HG02852 (cell line): ENCODE data around the gene ERO1A.
"Not testable (repeated sequence)": the region's sequence is repeated elsewhere in the genome, so short reads cannot be mapped to it uniquely, and the experiment has no call there.

Source experiments
- ATAC-seq: cut with Tn5 transposase; IDR thresholded peaks from one replicate; pipeline ENCODE4 v1.9.1; 2021; ENCODE audit warnings: mild to moderate bottlenecking, moderate library complexity; ENCODE audit not compliant: unreplicated experiment

The ERO1A gene

DNA sequence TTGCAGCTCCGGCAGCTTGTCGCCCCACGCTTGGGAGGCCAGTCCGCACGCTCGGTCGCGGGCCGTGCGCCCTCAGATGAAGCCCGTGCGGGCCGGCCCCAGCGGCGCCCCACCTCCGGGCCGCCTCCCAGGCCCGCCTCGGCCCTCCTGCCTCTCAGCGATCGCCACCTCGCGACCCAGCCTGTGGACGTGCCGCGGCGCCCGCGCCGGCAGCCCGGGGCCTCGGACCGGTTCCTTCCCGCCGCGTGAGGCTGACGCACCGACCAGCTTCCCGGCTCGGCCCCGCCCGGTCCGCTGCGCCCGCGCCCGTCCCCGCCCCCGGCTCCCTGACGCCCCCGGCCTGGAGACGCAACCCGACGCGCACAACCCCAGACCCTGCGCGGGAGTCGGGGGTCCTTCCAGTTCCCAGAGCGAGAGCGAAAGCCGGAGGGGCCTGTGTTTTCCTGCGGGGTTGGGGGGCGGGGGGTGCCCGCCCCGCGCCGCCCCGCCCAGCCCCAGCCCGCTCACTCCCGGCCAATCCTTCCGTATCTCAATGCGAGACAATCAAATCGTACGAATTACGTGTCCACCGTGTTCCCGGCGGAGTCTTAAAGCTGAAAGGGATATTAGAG lies at the start of gene ERO1A:
Gene ERO1A, minus strand, starts transcription at position 78 of the 611 bp plus-strand sequence. Its CDS starts 77 bp downstream, at position 1.
- peak; percentile 63 for ATAC-seq

DNA sequence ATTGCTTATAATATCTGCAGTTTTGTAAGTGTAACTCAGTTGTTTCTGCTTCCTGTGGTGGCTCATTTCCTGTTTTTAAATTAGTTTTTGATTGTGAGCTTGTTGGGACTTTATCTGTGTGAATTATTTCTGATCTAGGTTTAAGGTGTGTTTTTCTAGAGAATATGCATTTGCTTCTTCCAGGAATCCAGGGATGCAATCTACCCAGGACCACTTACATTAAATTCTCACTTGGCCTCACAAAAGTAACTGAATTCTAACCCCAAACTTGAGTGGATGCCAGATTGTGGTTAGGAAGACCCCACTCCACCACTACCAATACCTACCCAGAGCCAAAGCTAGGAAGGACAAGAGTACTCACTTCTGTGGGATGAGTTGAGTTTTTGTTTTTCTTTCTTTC lies 46.5 kb upstream of the ERO1A start:
- ATAC-seq = no peak

GRCh38 chr14:52740751-52741150 lies 45.4 kb upstream of the ERO1A start:
- no peak for ATAC-seq

DNA sequence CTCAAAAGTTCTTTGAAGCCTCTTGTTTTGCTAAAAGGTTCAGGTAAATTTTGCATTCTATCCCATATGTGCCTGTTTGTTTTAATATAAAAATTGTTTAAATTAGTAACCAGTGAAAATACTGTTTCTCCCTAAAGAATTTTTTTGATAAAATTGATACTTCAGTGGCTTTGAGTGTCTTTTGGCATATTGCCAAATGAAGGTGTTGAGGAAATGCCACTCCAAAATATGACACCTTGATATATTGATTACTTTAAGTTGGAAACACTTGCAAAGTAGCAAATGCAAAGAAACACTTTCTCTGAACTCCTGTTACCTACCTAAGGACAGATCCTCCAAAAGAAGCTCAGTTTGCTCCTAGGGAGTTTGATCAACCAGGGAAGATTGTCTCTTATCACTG lies 43.1 kb upstream of the ERO1A start:
- ATAC-seq = no peak

- no peak for ATAC-seq
These were observed 40.6 kb upstream of the ERO1A start for GRCh38 chr14:52735921-52736489.

DNA sequence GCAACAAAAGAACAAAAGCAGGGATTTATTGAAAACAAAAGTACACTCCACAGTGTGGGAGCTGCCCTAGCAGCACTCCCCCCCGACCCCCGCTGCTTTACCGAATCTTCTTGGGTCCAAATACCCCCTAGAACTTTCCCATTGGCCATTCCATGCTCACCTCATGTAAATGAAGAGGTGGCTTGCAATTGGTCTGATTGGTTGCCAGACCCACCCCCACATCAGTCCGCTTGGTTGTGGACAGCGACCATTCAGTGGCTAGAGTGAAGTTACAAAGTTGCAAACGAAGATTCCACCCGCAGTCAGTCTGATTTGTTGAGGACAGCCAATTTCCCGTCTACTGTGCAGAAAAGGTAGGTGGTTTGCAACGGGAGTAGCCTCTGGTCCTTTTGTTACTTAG lies 38.5 kb upstream of the ERO1A start:
- ATAC-seq = no peak

- ATAC-seq = no peak
These were observed 35.4 kb upstream of the ERO1A start for GRCh38 chr14:52730709-52731111.

GRCh38 chr14:52729925-52730708 lies 34.8 kb upstream of the ERO1A start, which contains the start of gene STYX:
TSS of gene STYX (plus strand) at chr14:52730166. CDS start at chr14:52730475, 309 bp downstream.
- peak; percentile 91 for ATAC-seq

DNA sequence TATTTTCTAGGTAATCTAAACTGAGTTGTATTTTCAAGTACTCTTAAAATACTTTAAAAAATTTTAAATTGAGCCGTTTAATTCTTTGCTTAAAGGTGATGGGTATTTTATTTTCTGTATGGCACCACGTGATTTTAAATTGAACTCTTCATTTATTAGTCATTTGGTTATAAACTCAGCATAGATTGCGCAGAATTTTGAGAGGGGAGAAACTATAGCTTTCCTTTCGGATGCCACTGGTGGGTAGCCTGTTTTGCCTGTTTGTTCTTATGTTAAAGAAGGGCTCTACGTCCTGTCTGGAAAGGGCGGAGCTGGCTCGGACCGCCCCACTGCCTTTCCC lies 34.2 kb upstream of the ERO1A start:
- no peak for ATAC-seq

DNA sequence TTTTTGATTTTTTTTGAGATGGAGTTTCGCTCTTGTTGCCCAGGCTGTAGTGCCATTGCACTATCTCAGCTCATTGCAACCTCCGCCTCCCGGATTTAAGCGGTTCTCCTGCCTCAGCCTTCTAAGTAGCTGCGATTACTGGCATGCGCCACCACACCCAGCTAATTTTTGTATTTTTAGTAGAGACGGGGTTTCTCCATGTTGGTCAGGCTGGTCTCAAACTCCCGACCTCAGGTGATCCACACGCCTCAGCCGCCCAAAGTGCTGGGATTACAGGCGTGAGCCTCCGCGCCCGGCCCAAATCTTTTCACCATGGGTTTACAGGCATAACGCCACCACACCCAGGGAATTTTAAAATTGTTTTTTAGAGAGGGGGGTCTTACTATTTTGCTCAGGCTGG lies 33.7 kb upstream of the ERO1A start:
- not testable (repeated sequence) for ATAC-seq

- not testable (repeated sequence) for ATAC-seq
These were observed 32.2 kb upstream of the ERO1A start for GRCh38 chr14:52727509-52727908.

- no peak for ATAC-seq
These were observed 28.9 kb upstream of the ERO1A start for GRCh38 chr14:52724360-52724644.

- ATAC-seq = no peak
These were observed 28.4 kb upstream of the ERO1A start for GRCh38 chr14:52723514-52724359.

- no peak for ATAC-seq
These were observed 20.8 kb upstream of the ERO1A start for GRCh38 chr14:52716155-52716554.

- ATAC-seq = no peak
These were observed 16.3 kb upstream of the ERO1A start for GRCh38 chr14:52711666-52712065.

DNA sequence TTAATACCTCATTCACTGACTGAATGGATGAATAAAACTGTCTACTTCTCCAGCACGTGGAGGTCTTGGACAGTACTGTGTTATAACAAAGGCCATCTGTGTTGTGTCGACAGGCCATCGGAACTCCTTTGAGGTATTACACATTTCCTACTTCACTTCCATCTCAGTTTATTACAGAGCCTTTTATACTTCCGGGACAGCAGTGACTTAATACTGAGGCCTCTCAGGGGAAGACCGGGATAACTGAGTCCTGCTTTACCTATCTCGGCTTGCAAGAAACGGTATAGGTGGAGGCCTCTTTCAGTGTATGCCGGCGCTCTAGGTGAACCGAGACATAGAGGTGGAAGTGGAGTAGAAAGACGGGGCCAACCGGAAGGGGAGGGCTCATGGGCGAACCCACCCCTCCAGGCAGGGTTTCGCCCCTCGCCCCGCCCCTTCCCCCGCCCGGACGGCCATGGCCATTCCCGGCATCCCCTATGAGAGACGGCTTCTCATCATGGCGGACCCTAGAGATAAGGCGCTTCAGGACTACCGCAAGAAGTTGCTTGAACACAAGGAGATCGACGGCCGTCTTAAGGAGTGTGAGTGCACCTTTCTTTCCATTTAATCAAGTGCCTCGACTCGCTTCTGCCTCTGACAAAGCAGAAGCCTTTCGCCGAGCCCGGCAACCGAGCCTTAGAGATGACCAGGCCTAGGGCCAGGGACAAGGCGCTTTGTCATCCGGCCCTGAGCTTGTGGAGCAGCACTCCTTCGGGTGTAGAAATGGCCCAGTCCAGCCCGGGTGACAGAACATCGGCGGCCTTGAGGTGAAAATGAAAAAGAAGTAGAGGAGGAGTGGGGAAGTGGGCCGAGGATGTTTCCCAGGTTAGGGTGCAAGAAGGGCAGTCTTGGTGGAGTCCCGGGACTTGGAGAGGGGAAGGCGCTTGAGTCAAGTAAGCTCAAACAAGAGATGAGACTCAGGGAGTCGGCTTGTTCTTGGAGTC lies 11.7 kb upstream of the ERO1A start, which contains the start of gene PSMC6:
Gene PSMC6, plus strand, starts transcription at position 477 of the 983 bp plus-strand sequence. Its CDS starts 20 bp downstream, at position 497.
- peak; percentile 97 for ATAC-seq

DNA sequence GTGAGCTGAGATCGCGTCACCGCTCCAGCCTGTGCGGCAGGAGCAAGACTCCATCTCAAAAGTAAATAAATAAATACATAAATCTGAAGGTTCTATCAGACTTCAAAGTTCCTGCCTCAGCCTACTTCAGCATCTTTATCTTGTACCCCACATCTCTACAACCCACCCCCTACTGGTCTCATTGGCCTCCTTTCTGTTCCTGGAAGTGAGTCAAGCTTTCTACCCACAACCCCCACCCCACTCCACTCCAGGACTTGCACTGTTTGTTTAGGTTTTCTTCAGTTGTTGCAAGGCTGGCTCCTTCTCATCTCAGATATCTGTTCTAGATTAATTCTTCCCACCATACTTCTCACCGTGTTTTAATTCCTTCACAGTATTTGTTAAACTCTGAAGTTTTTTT lies 10.9 kb upstream of the ERO1A start:
- ATAC-seq = no peak

DNA sequence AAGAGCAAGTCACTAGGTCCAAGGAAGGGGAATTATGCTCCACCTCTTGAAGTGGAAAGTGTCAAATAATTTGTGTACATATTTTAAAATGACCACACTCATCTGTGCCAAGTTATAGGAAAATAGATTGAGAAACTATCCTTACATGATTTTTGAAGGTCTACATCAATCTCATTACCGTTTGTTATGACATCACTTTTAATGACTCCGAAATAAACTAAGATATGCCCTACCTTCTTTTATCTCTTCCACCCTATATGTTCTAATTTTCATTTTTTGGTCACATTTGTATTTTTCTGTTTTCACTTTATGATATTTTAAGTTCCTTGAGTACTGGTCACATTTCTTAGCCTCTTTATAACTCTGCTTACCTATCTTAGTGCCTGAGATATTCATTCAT lies 8.3 kb upstream of the ERO1A start:
- ATAC-seq = no peak

GRCh38 chr14:52703225-52703624 lies 7.9 kb upstream of the ERO1A start:
- no peak for ATAC-seq

DNA sequence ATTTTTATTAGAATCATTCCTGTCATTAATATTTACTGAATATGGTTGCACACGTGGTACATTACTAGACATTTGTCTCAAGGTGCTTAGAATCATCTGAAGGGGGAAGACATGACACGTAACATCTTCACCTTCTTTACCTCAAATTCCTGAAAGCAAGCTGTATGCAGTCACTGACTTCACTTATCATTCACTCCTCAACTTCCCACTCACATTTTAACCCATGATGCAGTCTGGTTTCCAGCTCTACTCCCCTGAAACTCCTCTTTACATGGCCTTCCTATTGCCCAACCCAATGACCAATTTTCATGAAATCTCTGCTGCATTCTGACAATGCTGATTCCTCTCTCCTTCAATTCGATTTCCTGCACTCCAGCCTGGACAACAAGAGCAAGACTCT lies 5.9 kb upstream of the ERO1A start:
- no peak for ATAC-seq
